Neural progenitor cell (in vitro differentiated cells): Measurements from ENCODE around the gene ARF1. TPM values are rescaled to one million over a fixed set of nuclear protein-coding genes. Genes with fewer than 3 reads are reported as not detected.

ENCODE experiments used
- DNase-seq: peaks from one replicate; pipeline ENCODE4 v3.0.0-alpha.2; 2016; ENCODE audit warnings: low spot score
- H2AFZ ChIP-seq: fragments of 200-600 bp; sonication (generic); replicated peaks from 2 replicates; pipeline ENCODE4 v1.6.1; 2016; ENCODE audit warnings: antibody characterized with exemption
- H3F3A ChIP-seq: fragments of 200-600 bp; sonication (generic); 2 replicates; pipeline ENCODE4 v1.6.1; 2016; ENCODE audit warnings: antibody characterized with exemption, low read depth
- H3K27ac ChIP-seq: fragments of 200-600 bp; sonication (generic); 2 replicates; pipeline ENCODE4 v1.5.1; 2016; ENCODE audit warnings: mild to moderate bottlenecking
- H3K27me3 ChIP-seq: fragments of 200-600 bp; sonication (generic); 2 replicates; pipeline ENCODE4 v1.6.1; 2016; ENCODE audit warnings: mild to moderate bottlenecking, moderate library complexity
- H3K36me3 ChIP-seq: fragments of 200-600 bp; sonication (generic); 2 replicates; pipeline ENCODE4 v1.5.1; 2016
- H3K4me1 ChIP-seq: fragments of 200-600 bp; sonication (generic); 2 replicates; pipeline ENCODE4 v1.6.1; 2016; ENCODE audit warnings: mixed run types
- H3K4me2 ChIP-seq: fragments of 200-600 bp; sonication (generic); 2 replicates; pipeline ENCODE4 v1.6.1; 2016
- H3K4me3 ChIP-seq: fragments of 200-600 bp; sonication (generic); 2 replicates; pipeline ENCODE4 v1.5.1; 2016
- H3K79me2 ChIP-seq: fragments of 200-600 bp; sonication (generic); 2 replicates; pipeline ENCODE4 v1.6.1; 2016; ENCODE audit warnings: low read depth
- H3K9ac ChIP-seq: fragments of 200-600 bp; sonication (generic); 2 replicates; pipeline ENCODE4 v1.6.1; 2016
- H3K9me3 ChIP-seq: fragments of 200-600 bp; sonication (generic); 2 replicates; pipeline ENCODE4 v1.5.1; 2016; ENCODE audit warnings: low read depth
- H4K20me1 ChIP-seq: fragments of 200-600 bp; sonication (generic); 2 replicates; pipeline ENCODE4 v1.6.1; 2016; ENCODE audit warnings: low read depth
- H3K27ac Mint-ChIP-seq: 3 replicates; pipeline ENCODE4 v1.8.0; 2021; ENCODE audit warnings: mixed read lengths
- H3K27me3 Mint-ChIP-seq: 2 replicates; pipeline ENCODE4 v1.8.0; 2022; ENCODE audit warnings: low read depth, mild to moderate bottlenecking, inconsistent platforms, moderate library complexity, mixed read lengths; ENCODE audit not compliant: insufficient read depth
- H3K36me3 Mint-ChIP-seq: 3 replicates; pipeline ENCODE4 v1.8.0; 2021; ENCODE audit warnings: mixed read lengths
- H3K4me1 Mint-ChIP-seq: 3 replicates; pipeline ENCODE4 v1.8.0; 2021; ENCODE audit warnings: mixed read lengths
- H3K4me3 Mint-ChIP-seq: 3 replicates; pipeline ENCODE4 v1.8.0; 2021; ENCODE audit warnings: mild to moderate bottlenecking, moderate library complexity, mixed read lengths
- H3K9me3 Mint-ChIP-seq: 3 replicates; pipeline ENCODE4 v1.8.0; 2020; ENCODE audit warnings: mixed read lengths
- CTCF ChIP-seq: fragments of 200-600 bp; sonication (generic); IDR thresholded peaks from 2 replicates; pipeline ENCODE4 v1.5.1; 2017; ENCODE audit warnings: antibody characterized with exemption, mild to moderate bottlenecking
- EZH2 ChIP-seq: fragments of 200-600 bp; sonication (generic); IDR thresholded peaks from 2 replicates; pipeline ENCODE4 v1.6.1; 2017; ENCODE audit warnings: antibody characterized with exemption, mild to moderate bottlenecking, moderate library complexity
- EZH2phosphoT487 ChIP-seq: fragments of 200-600 bp; sonication (generic); IDR thresholded peaks from 2 replicates; pipeline ENCODE4 v1.6.1; 2017; ENCODE audit warnings: antibody characterized with exemption
- total RNA-seq: library from RNA; depleted of rRNA; stranded (reverse); fragments of >200 nt; gene quantifications from 2 replicates; pipeline ENCODE4 v1.2.3, GENCODE V29; 2015; ENCODE audit warnings: low replicate concordance

ARF1 gene
- total RNA-seq, 1 donor from 2014 or later, result 95.1 TPM

GRCh38 chr1:228096416-228097332, 14.2 kb downstream of the ARF1 start:
- Histone ChIP-seq H3K27me3 (no peaks in the 10 kb centered on the region), H3K4me2 (no peak overlapping the region), H3F3A (peaks cover 7% of the 10 kb centered on the region), H3K79me2 (peaks cover 61% of the 10 kb centered on the region), H3K4me1 (no peaks in the 10 kb centered on the region), H3K27ac (no peak overlapping the region), H3K4me3 (no peak overlapping the region), H3K9me3 (no peaks in the 10 kb centered on the region), H3K9ac (no peak overlapping the region), H4K20me1 (peaks cover 59% of the 10 kb centered on the region), H3K36me3 (no peaks in the 10 kb centered on the region), H2AFZ (no peak overlapping the region)
- no peak overlapping the region for H3K27ac Mint-ChIP-seq
- peaks cover 34% of the 10 kb centered on the region for H3K9me3 Mint-ChIP-seq
- TF ChIP-seq CTCF (no peak), EZH2phosphoT487 (no peak), EZH2 (no peak)
- H3K4me3 Mint-ChIP-seq, result no peak overlapping the region
- H3K27me3 Mint-ChIP-seq, result peaks cover 8% of the 10 kb centered on the region
- peaks cover 12% of the 10 kb centered on the region for H3K4me1 Mint-ChIP-seq
- DNase-seq, result no peak
- peaks cover 60% of the 10 kb centered on the region for H3K36me3 Mint-ChIP-seq

GRCh38 chr1:228097333-228098081, 15.0 kb downstream of the ARF1 start:
- Histone ChIP-seq H4K20me1 (peaks cover 55% of the 10 kb centered on the region), H3F3A (peaks cover 7% of the 10 kb centered on the region), H3K4me3 (no peak overlapping the region), H3K9me3 (no peaks in the 10 kb centered on the region), H3K36me3 (no peaks in the 10 kb centered on the region), H3K4me2 (no peak overlapping the region), H3K4me1 (peaks cover 3% of the 10 kb centered on the region), H3K79me2 (peaks cover 61% of the 10 kb centered on the region), H3K27me3 (no peaks in the 10 kb centered on the region), H3K9ac (no peak overlapping the region), H3K27ac (no peak overlapping the region), H2AFZ (no peak overlapping the region)
- Mint-ChIP-seq H3K4me3 (no peak overlapping the region), H3K27me3 (peaks cover 3% of the 10 kb centered on the region), H3K36me3 (peaks cover 52% of the 10 kb centered on the region), H3K4me1 (peaks cover 12% of the 10 kb centered on the region), H3K27ac (no peak overlapping the region), H3K9me3 (peaks cover 26% of the 10 kb centered on the region)
- no peak for DNase-seq
- no peak for TF ChIP-seq EZH2
- no peak for TF ChIP-seq CTCF
- no peak for TF ChIP-seq EZH2phosphoT487

DNA sequence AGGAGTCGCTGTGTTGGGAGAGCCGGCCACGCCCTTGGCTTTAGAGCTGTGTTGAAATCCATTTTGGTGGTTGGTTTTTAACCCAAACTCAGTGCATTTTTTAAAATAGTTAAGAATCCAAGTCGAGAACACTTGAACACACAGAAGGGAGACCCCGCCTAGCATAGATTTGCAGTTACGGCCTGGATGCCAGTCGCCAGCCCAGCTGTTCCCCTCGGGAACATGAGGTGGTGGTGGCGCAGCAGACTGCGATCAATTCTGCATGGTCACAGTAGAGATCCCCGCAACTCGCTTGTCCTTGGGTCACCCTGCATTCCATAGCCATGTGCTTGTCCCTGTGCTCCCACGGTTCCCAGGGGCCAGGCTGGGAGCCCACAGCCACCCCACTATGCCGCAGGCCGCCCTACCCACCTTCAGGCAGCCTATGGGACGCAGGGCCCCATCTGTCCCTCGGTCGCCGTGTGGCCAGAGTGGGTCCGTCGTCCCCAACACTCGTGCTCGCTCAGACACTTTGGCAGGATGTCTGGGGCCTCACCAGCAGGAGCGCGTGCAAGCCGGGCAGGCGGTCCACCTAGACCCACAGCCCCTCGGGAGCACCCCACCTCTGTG, 15.9 kb downstream of the ARF1 start:
- Histone ChIP-seq H3K9me3 (no peaks in the 10 kb centered on the region), H3K4me2 (no peak overlapping the region), H3K79me2 (peaks cover 55% of the 10 kb centered on the region), H3K4me1 (peaks cover 3% of the 10 kb centered on the region), H3K27ac (no peak overlapping the region), H3K9ac (no peak overlapping the region), H4K20me1 (peaks cover 52% of the 10 kb centered on the region), H2AFZ (no peak overlapping the region), H3K36me3 (no peaks in the 10 kb centered on the region), H3K27me3 (no peaks in the 10 kb centered on the region), H3K4me3 (no peak overlapping the region), H3F3A (peaks cover 7% of the 10 kb centered on the region)
- Mint-ChIP-seq H3K4me3 (no peak overlapping the region), H3K27ac (peak overlapping the region; percentile 25), H3K27me3 (peaks cover 3% of the 10 kb centered on the region), H3K9me3 (peaks cover 23% of the 10 kb centered on the region), H3K4me1 (peaks cover 14% of the 10 kb centered on the region), H3K36me3 (peaks cover 48% of the 10 kb centered on the region)
- TF ChIP-seq CTCF, result no peak
- TF ChIP-seq EZH2, result no peak
- TF ChIP-seq EZH2phosphoT487, result no peak
- no peak for DNase-seq
